GM12865 (cell line): ENCODE data around the gene FAM114A2.
"Not testable (repeated sequence)": the region's sequence is repeated elsewhere in the genome, so short reads cannot be mapped to it uniquely, and the experiment has no call there.

Experiments used
- DNase-seq: peaks from one replicate; pipeline ENCODE4 v3.0.0; 2010; ENCODE audit warnings: low read depth
- H3K4me3 ChIP-seq: 2 replicates; pipeline ENCODE4 v1.5.1; 2011; ENCODE audit warnings: mild to moderate bottlenecking, low read depth, low read length, control low read depth
- TF ChIP-seq, protein P1 (sequence below): IDR thresholded peaks from 2 replicates; pipeline ENCODE4 v1.5.1; 2011; ENCODE audit warnings: low read length, control low read depth, low read depth, inconsistent platforms; ENCODE audit not compliant: insufficient read depth; ENCODE audit errors: missing control alignments

FAM114A2 gene

DNA sequence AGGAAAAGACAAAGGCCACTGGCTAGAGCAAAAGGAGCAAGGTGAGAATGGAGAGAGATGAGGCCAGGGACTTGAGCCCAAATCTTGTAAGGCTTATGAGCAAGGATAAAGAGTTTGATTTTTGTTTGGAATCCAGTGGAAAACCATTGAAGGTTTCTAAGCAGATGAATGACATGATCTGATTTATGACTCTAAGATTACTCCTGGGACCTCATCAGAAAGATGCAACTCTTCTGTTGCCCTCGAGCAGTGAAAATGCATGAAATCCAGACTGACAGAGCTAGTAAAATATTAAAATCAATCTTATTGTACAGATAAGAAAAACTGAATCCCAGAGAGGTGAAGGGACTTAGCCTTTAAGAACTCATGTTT lies 734 bp upstream of the FAM114A2 start:
- DNase-seq: no peak
- TF ChIP-seq, protein P1, sequence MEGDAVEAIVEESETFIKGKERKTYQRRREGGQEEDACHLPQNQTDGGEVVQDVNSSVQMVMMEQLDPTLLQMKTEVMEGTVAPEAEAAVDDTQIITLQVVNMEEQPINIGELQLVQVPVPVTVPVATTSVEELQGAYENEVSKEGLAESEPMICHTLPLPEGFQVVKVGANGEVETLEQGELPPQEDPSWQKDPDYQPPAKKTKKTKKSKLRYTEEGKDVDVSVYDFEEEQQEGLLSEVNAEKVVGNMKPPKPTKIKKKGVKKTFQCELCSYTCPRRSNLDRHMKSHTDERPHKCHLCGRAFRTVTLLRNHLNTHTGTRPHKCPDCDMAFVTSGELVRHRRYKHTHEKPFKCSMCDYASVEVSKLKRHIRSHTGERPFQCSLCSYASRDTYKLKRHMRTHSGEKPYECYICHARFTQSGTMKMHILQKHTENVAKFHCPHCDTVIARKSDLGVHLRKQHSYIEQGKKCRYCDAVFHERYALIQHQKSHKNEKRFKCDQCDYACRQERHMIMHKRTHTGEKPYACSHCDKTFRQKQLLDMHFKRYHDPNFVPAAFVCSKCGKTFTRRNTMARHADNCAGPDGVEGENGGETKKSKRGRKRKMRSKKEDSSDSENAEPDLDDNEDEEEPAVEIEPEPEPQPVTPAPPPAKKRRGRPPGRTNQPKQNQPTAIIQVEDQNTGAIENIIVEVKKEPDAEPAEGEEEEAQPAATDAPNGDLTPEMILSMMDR: no peak

DNA sequence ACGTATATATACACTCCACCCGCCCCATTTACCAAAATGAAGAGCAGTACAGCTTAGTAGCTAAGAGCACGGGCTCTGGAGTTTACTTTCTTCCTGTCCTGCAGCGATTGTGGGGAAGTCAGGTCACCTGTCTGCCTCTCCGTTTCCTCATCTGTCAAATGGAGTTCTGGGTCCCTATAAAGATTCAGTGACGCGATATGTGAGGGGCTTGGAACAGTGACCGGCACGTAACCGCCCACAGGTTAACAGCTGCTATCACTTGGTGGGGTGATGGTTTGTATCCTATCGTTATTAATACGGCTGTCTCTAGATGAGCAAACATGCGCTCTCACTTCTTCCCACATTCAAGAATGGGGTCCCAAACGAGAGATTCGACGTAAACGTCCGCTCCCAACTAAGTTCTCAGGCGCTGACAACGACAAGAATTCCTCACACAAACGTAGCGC lies 426 bp downstream of the FAM114A2 start:
- DNase-seq: peak; percentile 83
- peak overlapping the region; percentile 99 for H3K4me3 ChIP-seq
- TF ChIP-seq, protein P1: no peak

More for the DNA sequence above, 734 bp upstream of the FAM114A2 start:
- peak overlapping the region; percentile 99 for H3K4me3 ChIP-seq

DNA sequence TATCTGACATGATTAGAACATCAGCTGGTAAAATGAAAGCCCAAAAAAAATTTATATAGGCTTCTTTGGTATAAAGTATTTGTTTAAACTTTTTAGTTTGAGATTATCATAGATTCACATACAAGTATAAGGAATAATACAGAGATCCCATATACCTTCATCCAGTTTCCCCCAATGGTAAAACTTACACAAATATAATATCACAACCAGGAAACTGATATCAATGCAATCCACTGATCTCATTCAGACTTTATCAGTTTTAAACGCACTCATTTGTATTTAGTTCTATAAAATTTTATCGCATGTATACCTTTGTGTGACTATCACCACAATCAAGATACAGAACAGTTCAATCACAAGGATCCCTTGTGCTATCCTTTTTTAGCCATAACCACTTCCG lies 3.8 kb downstream of the FAM114A2 start:
- no peak for DNase-seq
- no peak overlapping the region for H3K4me3 ChIP-seq
- TF ChIP-seq, protein P1: no peak

DNA sequence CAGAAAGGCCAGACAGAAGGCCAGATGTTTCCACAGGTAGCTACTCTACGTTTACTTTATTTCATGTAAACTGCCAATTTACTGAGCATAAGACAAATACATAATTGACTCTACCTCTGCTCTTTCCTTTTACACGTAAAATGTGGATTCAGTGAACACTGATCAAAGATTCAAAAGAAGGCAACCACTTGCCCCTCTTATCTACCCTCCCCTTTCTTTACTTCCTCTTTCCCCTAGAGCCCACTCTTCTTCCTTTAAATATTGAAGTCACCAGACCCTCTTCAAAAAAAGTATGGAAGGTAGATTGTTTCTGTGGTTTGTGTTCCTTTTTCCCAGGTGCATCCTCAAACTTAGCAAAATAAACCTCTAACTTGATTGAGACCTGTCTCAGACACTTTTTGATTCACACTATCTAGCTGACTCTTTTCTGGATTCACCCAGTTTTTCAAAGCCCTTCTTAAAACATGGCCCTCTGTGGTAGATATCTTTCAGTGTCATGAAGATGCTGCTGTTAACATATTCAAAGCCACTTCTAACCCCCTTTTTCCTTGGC lies 6.7 kb downstream of the FAM114A2 start:
- no peak overlapping the region for H3K4me3 ChIP-seq
- TF ChIP-seq, protein P1: no peak
- no peak for DNase-seq

DNA sequence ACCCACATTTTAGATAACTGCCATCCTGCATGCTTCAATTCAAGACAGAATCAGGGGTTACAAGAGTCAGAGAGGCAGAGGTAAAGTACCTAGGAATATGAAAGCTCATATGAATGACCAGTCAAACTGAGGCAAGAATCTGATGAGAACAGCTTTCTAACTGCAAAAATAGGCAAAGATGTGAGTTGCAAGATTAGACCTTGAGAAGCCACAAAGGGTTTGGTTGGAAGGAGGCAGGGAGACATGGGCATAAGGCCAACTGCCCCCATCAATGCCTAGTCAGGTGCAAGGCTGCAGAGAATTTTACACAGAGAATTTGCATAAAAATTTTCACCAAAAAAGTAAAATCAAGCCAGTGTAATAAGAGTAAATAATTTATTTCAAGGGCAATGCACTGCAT lies 12.8 kb downstream of the FAM114A2 start:
- DNase-seq: no peak
- TF ChIP-seq, protein P1: no peak

DNA sequence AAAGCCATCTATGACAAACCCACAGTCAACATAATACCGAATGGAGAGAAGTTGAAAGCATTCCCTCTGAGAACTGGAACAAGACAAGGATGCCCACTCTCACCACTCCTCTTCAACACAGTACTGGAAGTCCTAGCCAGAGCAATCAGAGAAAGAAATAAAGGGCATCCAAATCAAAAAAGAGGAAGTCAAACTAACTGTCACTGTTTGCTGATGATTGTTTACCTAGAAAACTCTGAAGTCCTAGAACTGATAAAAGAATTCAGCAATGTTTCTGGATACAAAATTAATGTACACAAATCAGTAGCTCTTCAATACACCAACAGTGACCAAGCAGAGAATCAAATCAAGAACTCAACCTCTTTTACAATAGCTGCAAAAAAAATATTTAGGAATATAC lies 19.8 kb downstream of the FAM114A2 start:
- DNase-seq, H3K4me3 ChIP-seq: not testable (repeated sequence)

More for the DNA sequence above, 12.8 kb downstream of the FAM114A2 start:
- no peak overlapping the region for H3K4me3 ChIP-seq

DNA sequence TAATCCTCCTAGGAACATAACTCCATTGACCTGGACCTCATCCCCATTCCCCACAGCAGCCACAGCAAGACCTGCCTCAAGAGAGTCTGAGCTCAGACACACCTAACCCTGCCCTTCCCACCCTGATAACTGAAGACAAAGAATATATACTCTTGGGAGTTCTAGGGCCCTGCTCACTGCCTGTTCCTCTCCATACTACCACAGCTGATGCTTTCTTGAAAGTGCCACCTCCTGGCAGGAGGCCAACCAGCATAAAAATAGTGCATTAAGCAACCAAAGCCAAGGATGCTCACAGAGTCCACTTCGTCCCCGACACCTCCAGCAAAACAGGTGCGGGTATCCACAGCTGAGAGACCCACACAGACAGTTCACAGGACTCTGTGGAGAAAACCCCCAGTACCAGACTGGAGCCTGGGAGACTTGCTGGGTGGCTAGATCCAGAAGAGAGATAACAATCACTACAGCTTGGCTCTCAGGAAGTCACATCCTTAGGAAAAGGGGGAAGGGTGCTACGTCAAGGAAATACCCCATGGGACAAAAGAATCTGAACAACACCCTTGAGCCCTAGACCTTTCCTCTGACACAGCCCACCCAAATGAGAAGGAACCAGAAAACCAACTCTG lies 23.5 kb downstream of the FAM114A2 start:
- DNase-seq: no peak
- no peak overlapping the region for H3K4me3 ChIP-seq
- TF ChIP-seq, protein P1: no peak
